Measurements from ENCODE around the gene PDE4D. TPM values are rescaled to one million over a fixed set of nuclear protein-coding genes. Genes with fewer than 3 reads are reported as not detected.

Gene PDE4D
- total RNA-seq, 1 donor from 2014 or later = 34.5 TPM

DNA sequence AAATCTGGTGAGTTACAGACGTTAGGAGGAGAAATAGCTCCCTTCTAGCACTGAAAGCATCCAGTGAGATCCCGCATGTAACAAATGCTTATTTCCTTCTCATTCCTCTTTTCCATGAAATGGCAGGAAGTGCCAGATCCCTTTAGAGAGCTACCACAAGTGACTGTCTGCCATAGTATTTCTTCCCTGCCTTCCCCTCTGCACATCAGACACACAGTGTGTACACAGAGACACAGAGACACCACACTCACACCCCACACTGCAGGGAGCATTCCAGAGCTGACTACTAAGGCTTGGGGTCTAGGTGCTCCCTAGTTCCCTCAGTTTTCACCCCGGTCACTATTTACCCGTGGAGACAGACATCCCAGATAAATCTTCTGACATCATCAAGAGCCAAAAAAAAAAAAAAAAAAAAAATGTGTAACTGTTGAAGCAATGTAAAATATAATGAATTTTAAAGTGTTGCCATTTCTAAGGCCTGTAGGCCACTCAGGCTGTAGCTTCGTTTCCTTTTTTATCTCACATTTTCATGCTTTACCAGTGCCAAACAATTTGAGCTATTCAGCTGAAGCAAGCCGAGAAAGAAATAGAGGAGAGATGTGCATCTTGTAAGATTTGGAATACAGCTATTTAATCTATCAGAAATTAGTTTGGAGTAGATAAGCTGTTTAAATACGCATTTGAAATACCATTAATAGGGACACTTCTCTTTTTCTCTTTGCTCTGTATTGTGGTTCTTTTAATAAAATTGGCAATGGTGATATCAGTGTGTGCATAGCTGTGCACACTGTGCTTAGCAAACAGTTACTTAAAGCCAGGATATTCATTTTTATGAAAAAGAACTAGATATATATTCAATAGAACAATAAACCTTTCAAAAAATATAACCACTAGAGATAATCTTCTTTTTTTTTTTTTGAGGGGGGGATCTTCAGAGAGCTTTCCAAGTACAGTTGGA, 405.5 kb downstream of the PDE4D start:
- Histone ChIP-seq H3K27me3 (ENCODE audit: low read depth) (no peaks in the 10 kb centered on the region), H3K36me3 (no peaks in the 10 kb centered on the region), H3K4me3 (no peak overlapping the region), H3K4me1 (no peaks in the 10 kb centered on the region), H3K27ac (replicated peaks) (no peak overlapping the region), H3K9me3 (replicated peaks) (no peaks in the 10 kb centered on the region)
- TF ChIP-seq, protein P1, sequence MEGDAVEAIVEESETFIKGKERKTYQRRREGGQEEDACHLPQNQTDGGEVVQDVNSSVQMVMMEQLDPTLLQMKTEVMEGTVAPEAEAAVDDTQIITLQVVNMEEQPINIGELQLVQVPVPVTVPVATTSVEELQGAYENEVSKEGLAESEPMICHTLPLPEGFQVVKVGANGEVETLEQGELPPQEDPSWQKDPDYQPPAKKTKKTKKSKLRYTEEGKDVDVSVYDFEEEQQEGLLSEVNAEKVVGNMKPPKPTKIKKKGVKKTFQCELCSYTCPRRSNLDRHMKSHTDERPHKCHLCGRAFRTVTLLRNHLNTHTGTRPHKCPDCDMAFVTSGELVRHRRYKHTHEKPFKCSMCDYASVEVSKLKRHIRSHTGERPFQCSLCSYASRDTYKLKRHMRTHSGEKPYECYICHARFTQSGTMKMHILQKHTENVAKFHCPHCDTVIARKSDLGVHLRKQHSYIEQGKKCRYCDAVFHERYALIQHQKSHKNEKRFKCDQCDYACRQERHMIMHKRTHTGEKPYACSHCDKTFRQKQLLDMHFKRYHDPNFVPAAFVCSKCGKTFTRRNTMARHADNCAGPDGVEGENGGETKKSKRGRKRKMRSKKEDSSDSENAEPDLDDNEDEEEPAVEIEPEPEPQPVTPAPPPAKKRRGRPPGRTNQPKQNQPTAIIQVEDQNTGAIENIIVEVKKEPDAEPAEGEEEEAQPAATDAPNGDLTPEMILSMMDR (IDR thresholded peaks at IDR 0.05; ENCODE audit: borderline replicate concordance) = no peak
- no peak for DNase-seq
- intact Hi-C loops (cut with micrococcal nuclease) = no loop called here

DNA sequence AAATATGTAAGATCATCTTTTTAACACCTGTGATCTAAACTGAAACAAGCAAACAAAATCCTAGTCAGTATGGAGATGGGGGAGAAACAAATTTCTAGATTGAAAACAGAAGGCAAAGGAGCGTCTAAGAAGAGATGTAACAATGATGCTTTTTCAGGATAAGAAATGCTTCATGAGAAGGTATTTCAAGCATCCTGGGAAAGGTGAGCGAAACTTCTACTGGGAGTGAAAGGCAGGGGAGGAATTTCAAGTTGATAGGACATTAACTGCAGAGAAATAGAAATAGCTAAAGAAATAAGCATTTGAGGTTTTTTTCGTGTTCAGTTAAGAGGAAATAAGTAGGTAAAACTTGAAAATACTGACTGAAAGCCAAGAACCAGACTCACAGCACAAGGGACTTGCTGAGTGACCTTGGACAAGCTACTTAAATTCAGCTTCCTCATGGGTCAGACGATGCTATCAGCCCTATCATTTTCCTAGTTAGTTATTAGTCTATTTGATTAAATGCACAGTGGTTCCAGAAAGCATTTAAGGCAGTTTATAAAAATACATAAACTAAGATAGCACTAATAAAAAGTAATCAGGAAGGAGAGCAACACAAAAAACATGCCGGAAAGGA, 406.3 kb downstream of the PDE4D start:
- H3K4me3 ChIP-seq = no peak overlapping the region
- no peak for DNase-seq
- no peaks in the 10 kb centered on the region for H3K4me1 ChIP-seq
- no peak overlapping the region for H3K27ac ChIP-seq (replicated peaks)
- no peaks in the 10 kb centered on the region for H3K36me3 ChIP-seq
- no peaks in the 10 kb centered on the region for H3K9me3 ChIP-seq (replicated peaks)
- TF ChIP-seq, protein P1 (IDR thresholded peaks at IDR 0.05; ENCODE audit: borderline replicate concordance) = no peak
- no peaks in the 10 kb centered on the region for H3K27me3 ChIP-seq (ENCODE audit: low read depth)
- intact Hi-C loops (cut with micrococcal nuclease) = no loop called here

DNA sequence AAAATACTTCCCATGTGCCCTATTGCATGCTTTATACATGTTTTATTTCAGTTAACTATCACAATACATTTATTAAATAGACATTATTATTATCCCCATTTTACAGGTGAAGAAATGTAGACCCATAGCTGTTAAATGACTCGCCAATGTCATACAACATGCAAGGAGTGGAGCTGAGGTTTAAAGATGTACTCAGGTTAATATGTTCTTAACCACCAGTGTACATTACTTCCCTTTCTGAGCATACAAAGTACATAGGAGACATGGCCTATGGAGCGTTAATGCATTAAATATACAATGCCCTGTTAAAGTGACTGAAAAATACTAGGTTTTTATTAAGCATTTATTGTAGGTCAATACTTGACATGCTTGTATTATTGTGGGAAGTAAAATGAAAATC, 407.0 kb downstream of the PDE4D start:
- intact Hi-C loops (cut with micrococcal nuclease) = no loop called here
- Histone ChIP-seq H3K27ac (replicated peaks) (no peak overlapping the region), H3K4me1 (no peaks in the 10 kb centered on the region), H3K36me3 (no peaks in the 10 kb centered on the region), H3K4me3 (no peak overlapping the region), H3K9me3 (replicated peaks) (no peaks in the 10 kb centered on the region), H3K27me3 (ENCODE audit: low read depth) (no peaks in the 10 kb centered on the region)
- no peak for DNase-seq
- TF ChIP-seq, protein P1 (IDR thresholded peaks at IDR 0.05; ENCODE audit: borderline replicate concordance) = no peak

DNA sequence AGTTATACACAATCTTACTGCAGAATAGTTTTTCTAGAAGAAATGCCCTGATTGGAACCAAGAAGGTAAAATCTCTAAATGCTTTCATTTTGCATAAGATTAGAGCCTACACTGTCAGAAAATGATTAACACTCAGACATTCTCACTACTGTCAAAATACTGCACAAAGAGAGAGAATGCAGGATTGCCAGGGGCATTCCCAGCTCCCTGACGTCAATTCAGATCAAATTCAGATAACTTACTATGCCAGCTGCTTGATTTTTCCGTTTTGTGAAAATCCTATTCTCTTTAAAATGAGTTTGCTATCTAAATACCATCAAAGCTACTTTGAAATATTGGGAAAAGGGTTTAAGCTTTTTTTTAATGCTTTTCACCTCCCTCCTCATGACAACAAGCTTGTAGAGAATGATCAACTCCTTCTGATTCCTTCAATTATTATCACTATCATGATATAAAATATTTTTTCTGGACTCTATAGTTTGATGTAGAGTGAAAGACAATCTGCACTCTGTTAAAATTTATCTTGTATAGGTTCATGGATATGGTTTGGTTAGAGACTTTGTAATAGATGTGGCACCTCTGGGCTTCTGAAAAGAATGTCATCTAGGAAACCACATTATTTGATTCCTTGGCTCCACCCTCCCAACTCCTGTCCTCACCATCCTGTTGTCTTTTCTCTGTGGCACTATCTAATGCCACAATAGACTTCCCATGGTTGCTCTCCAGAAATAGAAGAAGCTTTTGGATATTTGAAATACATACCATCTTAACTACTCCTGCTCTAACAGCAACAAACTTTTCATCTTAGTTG, 407.7 kb downstream of the PDE4D start:
- DNase-seq = no peak
- H3K27me3 ChIP-seq (ENCODE audit: low read depth) = no peaks in the 10 kb centered on the region
- intact Hi-C loops (cut with micrococcal nuclease) = no loop called here
- no peak overlapping the region for H3K4me3 ChIP-seq
- TF ChIP-seq, protein P1 (IDR thresholded peaks at IDR 0.05; ENCODE audit: borderline replicate concordance) = no peak
- no peaks in the 10 kb centered on the region for H3K36me3 ChIP-seq
- H3K27ac ChIP-seq (replicated peaks) = no peak overlapping the region
- H3K9me3 ChIP-seq (replicated peaks) = no peaks in the 10 kb centered on the region
- no peaks in the 10 kb centered on the region for H3K4me1 ChIP-seq

DNA sequence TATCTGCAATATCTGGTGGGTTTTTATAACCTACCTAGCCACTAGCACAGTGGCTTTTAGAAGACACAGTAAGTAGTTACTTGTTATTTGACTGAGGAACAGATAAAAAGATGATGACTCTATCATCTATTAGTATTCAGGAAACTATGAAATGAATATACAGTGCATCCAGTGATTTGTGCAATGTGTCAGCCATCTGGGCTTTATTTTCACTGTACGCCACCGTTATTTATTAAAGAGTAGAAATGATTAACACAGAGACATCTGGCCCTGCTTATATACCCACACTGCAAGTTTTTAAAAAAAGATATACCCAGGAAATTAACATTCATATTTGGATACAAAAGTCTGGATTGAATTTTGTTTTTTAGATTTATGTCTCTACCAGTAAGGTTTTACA, 408.4 kb downstream of the PDE4D start:
- Histone ChIP-seq H3K36me3 (no peaks in the 10 kb centered on the region), H3K9me3 (replicated peaks) (no peaks in the 10 kb centered on the region), H3K27me3 (ENCODE audit: low read depth) (no peaks in the 10 kb centered on the region), H3K27ac (replicated peaks) (no peak overlapping the region), H3K4me1 (no peaks in the 10 kb centered on the region), H3K4me3 (no peak overlapping the region)
- intact Hi-C loops (cut with micrococcal nuclease) = no loop called here
- DNase-seq = no peak
- TF ChIP-seq, protein P1 (IDR thresholded peaks at IDR 0.05; ENCODE audit: borderline replicate concordance) = no peak

All from left ventricle myocardium inferior (tissue), 1 donor.